GM12873 (cell line): ENCODE data around the gene BDKRB2.

Experiments used
- CTCF ChIP-seq: IDR thresholded peaks from 2 replicates; pipeline ENCODE4 v1.5.1; 2012; ENCODE audit warnings: low read depth, mild to moderate bottlenecking, moderate library complexity, low read length, control low read depth; ENCODE audit not compliant: insufficient read depth; ENCODE audit errors: missing control alignments

The BDKRB2 gene

GRCh38 chr14:96203116-96203515 lies 1.5 kb upstream of the BDKRB2 start:
- TF ChIP-seq CTCF: no peak

GRCh38 chr14:96203635-96204034 lies 1.0 kb upstream of the BDKRB2 start:
- TF ChIP-seq CTCF: no peak

- no peak for TF ChIP-seq CTCF
These were observed 679 bp downstream of the BDKRB2 start for GRCh38 chr14:96205059-96205977.

- TF ChIP-seq CTCF: no peak
These were observed 1.3 kb downstream of the BDKRB2 start for GRCh38 chr14:96205978-96206360.

GRCh38 chr14:96206461-96206860 lies 1.8 kb downstream of the BDKRB2 start:
- TF ChIP-seq CTCF: no peak

GRCh38 chr14:96207686-96208085 lies 3.0 kb downstream of the BDKRB2 start:
- TF ChIP-seq CTCF: no peak

- no peak for TF ChIP-seq CTCF
These were observed 4.1 kb downstream of the BDKRB2 start for GRCh38 chr14:96208739-96209138.
